Esophagus mucosa (tissue), 1 donor: ENCODE data around the gene NUDT14. TPM values are rescaled to one million over a fixed set of nuclear protein-coding genes. Genes with fewer than 3 reads are reported as not detected.

Source experiments
- ATAC-seq: fragments of 200-7000 bp; cut with Tn5 transposase; one replicate; pipeline ENCODE4 v1.9.1; 2020
- total RNA-seq: library from RNA; stranded (reverse); gene quantifications from one replicate; pipeline ENCODE4 v1.2.4, GENCODE V29; 2023
- donor health status: DM: yes; HTN: yes; CAD: no.

NUDT14 gene
- total RNA-seq, 1 donor from 2014 or later: 14.7 TPM

- ATAC-seq: no peak
Observed at GRCh38 chr14:105156414-105157375, 24.4 kb downstream of the NUDT14 start.

GRCh38 chr14:105155681-105156413 lies 25.3 kb downstream of the NUDT14 start:
- ATAC-seq: no peak

- ATAC-seq: no peak
Observed at GRCh38 chr14:105155071-105155651, 26.0 kb downstream of the NUDT14 start.

GRCh38 chr14:105154476-105154871 lies 26.6 kb downstream of the NUDT14 start:
- ATAC-seq: no peak

GRCh38 chr14:105153739-105154475 lies 27.2 kb downstream of the NUDT14 start:
- ATAC-seq: no peak

- peak; percentile 28 for ATAC-seq
Observed at GRCh38 chr14:105153331-105153731, 27.8 kb downstream of the NUDT14 start.

- ATAC-seq: no peak
Observed at GRCh38 chr14:105152794-105153241, 28.3 kb downstream of the NUDT14 start.

- ATAC-seq: no peak
Observed at GRCh38 chr14:105151838-105152793, 29.0 kb downstream of the NUDT14 start.

GRCh38 chr14:105151084-105151837 lies 29.9 kb downstream of the NUDT14 start:
- ATAC-seq: no peak

GRCh38 chr14:105150368-105151083 lies 30.6 kb downstream of the NUDT14 start:
- no peak for ATAC-seq

GRCh38 chr14:105150026-105150367 lies 31.1 kb downstream of the NUDT14 start:
- no peak for ATAC-seq

GRCh38 chr14:105149146-105149781 lies 31.8 kb downstream of the NUDT14 start:
- ATAC-seq: no peak

- no peak for ATAC-seq
Observed at GRCh38 chr14:105148604-105149145, 32.4 kb downstream of the NUDT14 start.

GRCh38 chr14:105147671-105148603 lies 33.2 kb downstream of the NUDT14 start:
- no peak for ATAC-seq

GRCh38 chr14:105146976-105147635 lies 34.0 kb downstream of the NUDT14 start:
- ATAC-seq: no peak

GRCh38 chr14:105146181-105146975 lies 34.7 kb downstream of the NUDT14 start:
- ATAC-seq: no peak
